ENCODE results near the gene UHRF2. TPM values are rescaled to one million over a fixed set of nuclear protein-coding genes. Genes with fewer than 3 reads are reported as not detected.

Gene UHRF2
- total and polyA plus RNA-seq, 9 of the 15 experiments (the other 6 are each of a cell fraction or from before 2014, with no cell fraction given), result 5.6 to 39.0 (median 20.1) TPM

DNA sequence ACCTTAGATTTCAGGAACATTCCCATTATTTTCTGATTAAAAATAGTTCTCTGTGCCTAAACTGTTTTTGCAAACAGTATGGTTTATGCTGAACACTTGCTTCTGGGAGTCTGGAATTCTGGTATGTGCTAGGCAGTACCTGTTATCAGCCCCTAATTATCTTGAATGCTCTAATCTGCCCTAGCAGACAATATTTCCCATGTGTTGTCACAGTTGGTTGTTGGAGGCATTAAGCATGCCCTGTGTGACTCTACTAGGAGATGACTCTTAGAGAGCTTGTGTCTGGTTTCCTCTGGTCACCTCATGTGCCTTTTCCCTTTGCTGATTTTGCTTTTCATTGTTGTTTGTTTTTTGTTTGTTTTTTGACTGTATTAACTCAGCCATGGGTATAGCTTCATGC, 36.6 kb downstream of the UHRF2 start (continued):
- TF ChIP-seq, protein P1, sequence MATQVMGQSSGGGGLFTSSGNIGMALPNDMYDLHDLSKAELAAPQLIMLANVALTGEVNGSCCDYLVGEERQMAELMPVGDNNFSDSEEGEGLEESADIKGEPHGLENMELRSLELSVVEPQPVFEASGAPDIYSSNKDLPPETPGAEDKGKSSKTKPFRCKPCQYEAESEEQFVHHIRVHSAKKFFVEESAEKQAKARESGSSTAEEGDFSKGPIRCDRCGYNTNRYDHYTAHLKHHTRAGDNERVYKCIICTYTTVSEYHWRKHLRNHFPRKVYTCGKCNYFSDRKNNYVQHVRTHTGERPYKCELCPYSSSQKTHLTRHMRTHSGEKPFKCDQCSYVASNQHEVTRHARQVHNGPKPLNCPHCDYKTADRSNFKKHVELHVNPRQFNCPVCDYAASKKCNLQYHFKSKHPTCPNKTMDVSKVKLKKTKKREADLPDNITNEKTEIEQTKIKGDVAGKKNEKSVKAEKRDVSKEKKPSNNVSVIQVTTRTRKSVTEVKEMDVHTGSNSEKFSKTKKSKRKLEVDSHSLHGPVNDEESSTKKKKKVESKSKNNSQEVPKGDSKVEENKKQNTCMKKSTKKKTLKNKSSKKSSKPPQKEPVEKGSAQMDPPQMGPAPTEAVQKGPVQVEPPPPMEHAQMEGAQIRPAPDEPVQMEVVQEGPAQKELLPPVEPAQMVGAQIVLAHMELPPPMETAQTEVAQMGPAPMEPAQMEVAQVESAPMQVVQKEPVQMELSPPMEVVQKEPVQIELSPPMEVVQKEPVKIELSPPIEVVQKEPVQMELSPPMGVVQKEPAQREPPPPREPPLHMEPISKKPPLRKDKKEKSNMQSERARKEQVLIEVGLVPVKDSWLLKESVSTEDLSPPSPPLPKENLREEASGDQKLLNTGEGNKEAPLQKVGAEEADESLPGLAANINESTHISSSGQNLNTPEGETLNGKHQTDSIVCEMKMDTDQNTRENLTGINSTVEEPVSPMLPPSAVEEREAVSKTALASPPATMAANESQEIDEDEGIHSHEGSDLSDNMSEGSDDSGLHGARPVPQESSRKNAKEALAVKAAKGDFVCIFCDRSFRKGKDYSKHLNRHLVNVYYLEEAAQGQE (IDR thresholded peaks at IDR 0.05; ENCODE audit: borderline replicate concordance), result no peak
- TF ChIP-seq, protein P1 (CRISPR knock-in tag; IDR thresholded peaks at IDR 0.05; ENCODE audit: low read depth), result no peak
